GM18907 (cell line): ENCODE data around the gene CFAP298.

Source experiments
- ATAC-seq: cut with Tn5 transposase; IDR thresholded peaks from one replicate; pipeline ENCODE4 v1.9.1; 2021; ENCODE audit warnings: mild to moderate bottlenecking, moderate library complexity; ENCODE audit not compliant: unreplicated experiment

CFAP298 gene

GRCh38 chr21:32599526-32599925 is 12.7 kb downstream of the CFAP298 start:
- no peak for ATAC-seq

GRCh38 chr21:32599091-32599490 is 13.1 kb downstream of the CFAP298 start:
- ATAC-seq = no peak

GRCh38 chr21:32597205-32597604 is 15.0 kb downstream of the CFAP298 start:
- no peak for ATAC-seq

GRCh38 chr21:32595431-32595830 is 16.7 kb downstream of the CFAP298 start:
- no peak for ATAC-seq

- no peak for ATAC-seq
Measured at GRCh38 chr21:32593690-32594089, 18.5 kb downstream of the CFAP298 start.

GRCh38 chr21:32592929-32593502 is 19.2 kb downstream of the CFAP298 start:
- ATAC-seq = no peak

- ATAC-seq = no peak
Measured at GRCh38 chr21:32590130-32590529, 22.0 kb downstream of the CFAP298 start.

GRCh38 chr21:32587651-32588050 is 24.5 kb downstream of the CFAP298 start:
- no peak for ATAC-seq

- ATAC-seq = no peak
Measured at GRCh38 chr21:32587120-32587519, 25.1 kb downstream of the CFAP298 start.

- no peak for ATAC-seq
Measured at GRCh38 chr21:32585970-32586369, 26.2 kb downstream of the CFAP298 start.

GRCh38 chr21:32585042-32585710 is 27.0 kb downstream of the CFAP298 start, which contains the start of gene TCP10L:
Gene TCP10L, minus strand, starts transcription at chr21:32585523. Its CDS starts 1,219 bp downstream, at chr21:32584304.
- ATAC-seq = no peak

- ATAC-seq = no peak
Measured at GRCh38 chr21:32584472-32584871, 27.7 kb downstream of the CFAP298 start.

GRCh38 chr21:32581732-32582131 is 30.4 kb downstream of the CFAP298 start:
- no peak for ATAC-seq

GRCh38 chr21:32580949-32581348 is 31.2 kb downstream of the CFAP298 start:
- ATAC-seq = no peak

- no peak for ATAC-seq
Measured at GRCh38 chr21:32578107-32578691, 34.0 kb downstream of the CFAP298 start.

- ATAC-seq = no peak
Measured at GRCh38 chr21:32576011-32576410, 36.2 kb downstream of the CFAP298 start.

- ATAC-seq = no peak
Measured at GRCh38 chr21:32574946-32575925, 36.9 kb downstream of the CFAP298 start.

GRCh38 chr21:32572574-32573420 is 39.4 kb downstream of the CFAP298 start:
- no peak for ATAC-seq

GRCh38 chr21:32570456-32570855 is 41.7 kb downstream of the CFAP298 start:
- no peak for ATAC-seq
